ENCODE data around the gene NFYC. TPM values are rescaled to one million over a fixed set of nuclear protein-coding genes. Genes with fewer than 3 reads are reported as not detected.

NFYC gene
- total and polyA plus RNA-seq, 2 experiments from 2014 or later = 23.7 to 28.3 TPM

DNA sequence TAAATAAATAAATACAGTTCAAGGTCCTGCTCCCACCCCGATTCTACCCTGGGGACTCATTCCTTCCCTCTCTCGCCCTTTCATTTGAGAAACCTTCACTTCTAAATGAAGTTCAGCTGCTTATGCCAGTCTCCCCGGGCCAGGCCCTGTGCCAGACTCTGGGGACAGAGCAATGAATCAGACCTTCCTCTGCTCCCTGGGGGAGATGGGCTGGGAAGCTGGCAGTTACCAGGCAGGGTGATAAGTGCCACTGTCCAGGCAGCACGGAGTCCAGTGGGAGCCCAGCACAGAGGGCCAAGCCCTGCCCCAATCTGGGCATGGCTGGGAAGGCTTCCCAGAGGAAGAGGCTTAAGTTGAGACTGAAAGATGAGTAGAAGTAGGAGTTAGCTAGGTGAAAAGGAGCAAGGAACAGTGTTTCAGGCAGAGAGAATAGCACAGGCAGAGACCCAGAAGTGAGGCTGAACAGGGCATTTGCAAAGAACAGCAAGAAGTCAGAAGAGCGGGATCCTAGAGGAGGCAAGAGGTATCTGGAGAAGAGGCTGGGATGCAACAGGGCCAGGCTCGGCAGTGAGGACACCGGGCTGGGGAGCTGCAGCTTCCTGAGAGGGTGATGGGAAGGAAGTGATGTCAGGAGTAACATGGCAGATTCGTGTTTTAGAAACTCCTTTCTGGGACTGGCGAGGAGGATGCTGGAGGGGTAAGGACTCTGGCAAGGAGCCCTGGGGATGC lies 105.6 kb downstream of the NFYC start:
- no peak overlapping the region for H3K4me3 ChIP-seq
- WGBS, 2 experiments (ENCODE audit: low coverage in 1 of 2, low lambda C conversion rate in 2 of 2, missing lambda C conversion rate in 2 of 2) = 55 to 62% methylated on average over 8 to 9 of the region's 9 CpGs
- no peaks in the 10 kb centered on the region for H3K79me2 ChIP-seq (ENCODE audit: insufficient read depth)
- no peak overlapping the region for H3K9ac ChIP-seq
- H3F3A ChIP-seq (ENCODE audit: insufficient read depth) = 0 out of 2 replicates have a peak, but pooled peaks cover 8% of the 10 kb centered on the region
- no peaks in the 10 kb centered on the region for H3K36me3 ChIP-seq (ENCODE audit: low read depth)
- TF ChIP-seq EZH2 (IDR thresholded peaks at IDR 0.05; ENCODE audit: insufficient read depth, poor library complexity, severe bottlenecking) (no peak), EZH2phosphoT487 (IDR thresholded peaks at IDR 0.05; ENCODE audit: insufficient read depth, low read depth) (no peak)
- H4K20me1 ChIP-seq (ENCODE audit: insufficient read depth) = no peaks in the 10 kb centered on the region
- peak; percentile 53 for DNase-seq
- H3K9me2 ChIP-seq (ENCODE audit: insufficient read depth) = no peaks in the 10 kb centered on the region
- no peak overlapping the region for H3K4me2 ChIP-seq (ENCODE audit: unreplicated experiment)
- H3K9me3 ChIP-seq (ENCODE audit: low read depth) = no peaks in the 10 kb centered on the region
- in situ Hi-C loops (cut with MboI) = no loop called here
- no peak overlapping the region for H3K27ac ChIP-seq
- 0 out of 2 replicates have a peak, but pooled peaks cover 15% of the 10 kb centered on the region for H3K27me3 ChIP-seq (replicated peaks; ENCODE audit: insufficient read depth)
- no peak overlapping the region for H2AFZ ChIP-seq
- 0 out of 2 replicates have a peak, but pooled peaks cover 5% of the 10 kb centered on the region for H3K4me1 ChIP-seq (ENCODE audit: insufficient read depth)

DNA sequence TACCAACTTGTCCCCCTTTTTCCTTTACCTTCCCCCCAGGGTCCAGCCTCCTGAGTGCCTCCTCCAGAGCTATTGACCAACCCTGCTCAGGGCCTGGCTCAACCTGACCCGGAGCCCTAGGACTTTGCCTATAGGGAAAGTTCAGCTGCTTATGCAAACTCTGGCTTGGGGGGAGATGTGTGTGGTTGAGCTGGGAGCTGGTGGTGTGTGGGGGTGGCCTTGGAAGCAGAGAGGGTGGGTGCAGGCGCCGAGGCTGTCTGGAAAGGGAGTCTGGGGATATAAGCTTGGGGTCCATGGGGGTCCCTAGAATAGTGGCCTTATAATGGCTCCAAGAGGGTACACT lies 106.1 kb downstream of the NFYC start:
- Histone ChIP-seq H3K27me3 (replicated peaks; ENCODE audit: insufficient read depth) (0 out of 2 replicates have a peak, but pooled peaks cover 15% of the 10 kb centered on the region), H3K27ac (no peak overlapping the region), H3K4me3 (no peak overlapping the region), H3K4me1 (ENCODE audit: insufficient read depth) (0 out of 2 replicates have a peak, but pooled peaks cover 5% of the 10 kb centered on the region), H4K20me1 (ENCODE audit: insufficient read depth) (no peaks in the 10 kb centered on the region), H3K4me2 (ENCODE audit: unreplicated experiment) (no peak overlapping the region), H3K79me2 (ENCODE audit: insufficient read depth) (no peaks in the 10 kb centered on the region), H3K9me3 (ENCODE audit: low read depth) (no peaks in the 10 kb centered on the region), H3K36me3 (ENCODE audit: low read depth) (no peaks in the 10 kb centered on the region), H3K9me2 (ENCODE audit: insufficient read depth) (no peaks in the 10 kb centered on the region), H2AFZ (no peak overlapping the region), H3K9ac (no peak overlapping the region), H3F3A (ENCODE audit: insufficient read depth) (0 out of 2 replicates have a peak, but pooled peaks cover 9% of the 10 kb centered on the region)
- 96 to 98% methylated on average over 3 of the region's 3 CpGs for WGBS, 2 experiments (ENCODE audit: low coverage in 1 of 2, low lambda C conversion rate in 2 of 2, missing lambda C conversion rate in 2 of 2)
- in situ Hi-C loops (cut with MboI) = no loop called here
- TF ChIP-seq EZH2 (IDR thresholded peaks at IDR 0.05; ENCODE audit: insufficient read depth, poor library complexity, severe bottlenecking) = no peak
- no peak for TF ChIP-seq EZH2phosphoT487 (IDR thresholded peaks at IDR 0.05; ENCODE audit: insufficient read depth, low read depth)
- no peak for DNase-seq

DNA sequence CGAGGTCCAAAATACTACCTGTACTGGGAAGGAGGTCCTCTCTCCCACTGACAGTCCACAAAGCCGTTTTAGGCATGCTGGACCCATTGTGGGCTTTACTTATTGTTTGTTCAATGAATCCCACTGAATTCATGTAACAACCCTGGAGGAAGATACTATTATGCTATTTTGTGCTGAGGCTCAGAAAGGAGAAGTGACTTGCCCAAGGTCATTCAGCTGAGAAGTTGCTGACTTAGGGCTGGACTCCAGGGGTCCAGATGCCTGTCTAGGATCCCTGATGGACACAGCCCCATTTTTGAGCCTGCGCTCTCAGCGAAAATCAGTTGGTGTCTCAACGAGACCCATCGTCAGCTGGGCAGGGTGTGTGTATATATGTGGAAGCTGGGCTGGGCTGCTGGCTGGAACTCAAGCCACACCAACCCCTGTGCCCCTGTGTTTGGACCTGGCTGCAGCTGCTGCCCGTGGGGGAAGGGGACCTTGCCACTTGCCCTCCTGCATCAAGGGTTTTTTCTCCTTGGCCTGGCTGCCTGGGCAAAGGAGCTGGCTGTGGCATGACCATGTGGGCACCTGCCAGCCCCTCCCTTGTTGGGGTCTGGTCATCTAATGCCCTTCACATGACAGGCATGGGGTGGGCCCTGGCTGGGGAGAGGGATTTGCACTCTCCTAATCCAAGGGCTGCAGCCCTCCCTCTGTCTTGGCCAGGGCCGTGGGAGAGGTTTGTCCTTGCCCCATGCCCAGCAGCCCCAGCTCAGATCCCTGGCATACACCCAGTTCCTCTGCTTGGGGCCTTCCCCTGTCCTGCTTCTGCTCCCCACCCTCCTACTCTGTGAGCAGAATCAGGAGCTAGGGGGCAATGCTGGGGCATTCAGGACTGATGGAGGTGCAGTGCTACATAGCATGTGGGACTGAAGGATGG lies 107.1 kb downstream of the NFYC start:
- H3K36me3 ChIP-seq (ENCODE audit: low read depth) = no peaks in the 10 kb centered on the region
- H2AFZ ChIP-seq = no peak overlapping the region
- H3K79me2 ChIP-seq (ENCODE audit: insufficient read depth) = no peaks in the 10 kb centered on the region
- in situ Hi-C loops (cut with MboI) = no loop called here
- H3K4me2 ChIP-seq (ENCODE audit: unreplicated experiment) = no peak overlapping the region
- WGBS, 2 experiments (ENCODE audit: low coverage in 1 of 2, low lambda C conversion rate in 2 of 2, missing lambda C conversion rate in 2 of 2) = 60 to 66% methylated on average over 8 of the region's 8 CpGs
- no peak overlapping the region for H3K9ac ChIP-seq
- TF ChIP-seq EZH2 (IDR thresholded peaks at IDR 0.05; ENCODE audit: insufficient read depth, poor library complexity, severe bottlenecking) (no peak), EZH2phosphoT487 (IDR thresholded peaks at IDR 0.05; ENCODE audit: insufficient read depth, low read depth) (no peak)
- H4K20me1 ChIP-seq (ENCODE audit: insufficient read depth) = no peaks in the 10 kb centered on the region
- H3K27me3 ChIP-seq (replicated peaks; ENCODE audit: insufficient read depth) = 0 out of 2 replicates have a peak, but pooled peaks cover 11% of the 10 kb centered on the region
- DNase-seq = no peak
- no peak overlapping the region for H3K27ac ChIP-seq
- 0 out of 2 replicates have a peak, but pooled peaks cover 14% of the 10 kb centered on the region for H3F3A ChIP-seq (ENCODE audit: insufficient read depth)
- no peaks in the 10 kb centered on the region for H3K9me3 ChIP-seq (ENCODE audit: low read depth)
- H3K4me1 ChIP-seq (ENCODE audit: insufficient read depth) = 0 out of 2 replicates have a peak, but pooled peaks cover 5% of the 10 kb centered on the region
- no peak overlapping the region for H3K4me3 ChIP-seq
- H3K9me2 ChIP-seq (ENCODE audit: insufficient read depth) = no peaks in the 10 kb centered on the region

DNA sequence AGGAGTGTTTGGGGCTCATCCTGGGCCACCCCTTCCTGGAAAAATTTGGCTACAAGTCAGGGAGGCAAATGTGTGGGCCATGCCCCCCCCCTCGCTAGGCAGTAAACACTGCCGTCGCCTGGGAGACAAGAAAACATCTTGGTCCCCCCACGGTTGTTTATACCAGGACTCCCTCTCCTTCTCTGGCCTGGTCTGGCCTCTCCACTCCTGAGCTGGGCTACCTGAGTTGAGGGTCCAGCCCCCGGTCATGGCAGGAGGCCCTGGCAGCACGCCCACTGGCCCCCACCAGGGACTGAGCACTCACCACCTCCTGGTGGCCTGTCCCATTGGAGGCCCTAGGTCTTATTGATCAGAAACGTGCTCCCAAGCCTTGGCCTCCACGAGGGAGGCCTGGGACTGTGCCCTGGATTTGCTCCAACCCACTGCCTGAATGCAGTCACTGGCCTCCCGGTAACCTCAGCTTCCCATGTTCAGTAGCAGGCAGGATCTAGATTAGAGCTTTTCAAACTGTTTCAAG lies 107.9 kb downstream of the NFYC start:
- in situ Hi-C loops (cut with MboI) = no loop called here
- no peak for TF ChIP-seq EZH2phosphoT487 (IDR thresholded peaks at IDR 0.05; ENCODE audit: insufficient read depth, low read depth)
- TF ChIP-seq EZH2 (IDR thresholded peaks at IDR 0.05; ENCODE audit: insufficient read depth, poor library complexity, severe bottlenecking) = no peak
- H3K4me2 ChIP-seq (ENCODE audit: unreplicated experiment) = no peak overlapping the region
- H2AFZ ChIP-seq = no peak overlapping the region
- peak; percentile 60 for DNase-seq
- no peak overlapping the region for H3K27ac ChIP-seq
- 0 out of 2 replicates have a peak, but pooled peaks cover 14% of the 10 kb centered on the region for H3F3A ChIP-seq (ENCODE audit: insufficient read depth)
- no peaks in the 10 kb centered on the region for H3K36me3 ChIP-seq (ENCODE audit: low read depth)
- H3K9me3 ChIP-seq (ENCODE audit: low read depth) = no peaks in the 10 kb centered on the region
- H3K9ac ChIP-seq = no peak overlapping the region
- H3K4me3 ChIP-seq = no peak overlapping the region
- no peaks in the 10 kb centered on the region for H4K20me1 ChIP-seq (ENCODE audit: insufficient read depth)
- WGBS, 2 experiments (ENCODE audit: low coverage in 1 of 2, low lambda C conversion rate in 2 of 2, missing lambda C conversion rate in 2 of 2) = 37 to 39% methylated on average over 6 to 9 of the region's 9 CpGs
- H3K4me1 ChIP-seq (ENCODE audit: insufficient read depth) = 0 out of 2 replicates have a peak, but pooled peaks cover 5% of the 10 kb centered on the region
- H3K27me3 ChIP-seq (replicated peaks; ENCODE audit: insufficient read depth) = 0 out of 2 replicates have a peak, but pooled peaks cover 10% of the 10 kb centered on the region
- no peaks in the 10 kb centered on the region for H3K9me2 ChIP-seq (ENCODE audit: insufficient read depth)
- H3K79me2 ChIP-seq (ENCODE audit: insufficient read depth) = no peaks in the 10 kb centered on the region
